Endothelial cell of umbilical vein (primary cell): ENCODE data around the gene OTOS. TPM values are rescaled to one million over a fixed set of nuclear protein-coding genes. Genes with fewer than 3 reads are reported as not detected.

Experiments
- BruUV-seq: library from RNA; stranded (reverse); fragments of 400-500 nt; replicated peaks from 2 replicates; lab custom pipeline; 2021; lab: Mats Ljungman, UMichigan
- CTCF ChIA-PET: fragments of 300-600, 350-600 bp; sonication (Branson Sonifier 250); formaldehyde crosslinking; loops from one replicate; lab custom pipeline; 2021; ENCODE audit warnings: antibody characterized with exemption, inconsistent platforms; lab: Charles Lee
- POLR2A ChIA-PET: fragments of 300-600, 350-600 bp; sonication (Branson Sonifier 250); formaldehyde crosslinking; loops from one replicate; lab custom pipeline; 2021; ENCODE audit warnings: antibody characterized with exemption, inconsistent platforms; lab: Charles Lee
- DNase-seq: peaks from one replicate; pipeline ENCODE4 v3.0.0-alpha.2; 2011; ENCODE audit warnings: low read depth, low spot score
- FAIRE-seq: peaks from 2 replicates; lab custom pipeline; 2011; peaks lifted over from hg19 to GRCh38; lab: Jason Lieb, UNC
- H2AFZ ChIP-seq: 2 replicates; pipeline ENCODE4 v1.6.0; 2012; ENCODE audit warnings: low read depth, low read length, control low read depth, inconsistent platforms
- H3K27ac ChIP-seq: 2 replicates; pipeline ENCODE4 v1.5.1; 2011; ENCODE audit warnings: low read depth, mild to moderate bottlenecking, control low read depth, low read length, moderate library complexity; ENCODE audit not compliant: insufficient read depth
- H3K27me3 ChIP-seq, 2 experiments: 2 replicates each; pipeline versions ENCODE4 v1.6.0 to v1.6.1; 2011; ENCODE audit warnings: low read length in 2 of 2, mixed read lengths in 1 of 2; ENCODE audit not compliant: control insufficient read depth in 2 of 2, insufficient read depth in 2 of 2
- H3K36me3 ChIP-seq, 2 experiments: 2 replicates in 1 of 2; 3 replicates in 1 of 2; pipeline ENCODE4 v1.5.1; 2011; ENCODE audit warnings: low read length in 2 of 2, mild to moderate bottlenecking in 1 of 2, moderate library complexity in 1 of 2; ENCODE audit not compliant: control insufficient read depth in 2 of 2, insufficient read depth in 2 of 2; ENCODE audit errors: extremely low read depth in 1 of 2
- H3K4me1 ChIP-seq: 3 replicates; pipeline ENCODE4 v1.5.1; 2011; ENCODE audit warnings: mild to moderate bottlenecking, low read length; ENCODE audit not compliant: control insufficient read depth, insufficient read depth; ENCODE audit errors: extremely low read depth
- H3K4me2 ChIP-seq: 2 replicates; pipeline ENCODE4 v1.6.1; 2011; ENCODE audit warnings: low read length, control low read depth, mixed read lengths; ENCODE audit not compliant: insufficient read depth
- H3K4me3 ChIP-seq, 3 experiments: fragments of 200-600 bp in 1 of 3; sonication (generic), shearing (Covaris generic) in 1 of 3; replicated peaks in 1 of 3; 2 replicates each; pipeline ENCODE4 v1.5.1; 2011 to 2016; ENCODE audit warnings: control low read depth in 3 of 3, low read length in 3 of 3, mild to moderate bottlenecking in 2 of 3, inconsistent platforms in 1 of 3, low read depth in 1 of 3, moderate library complexity in 1 of 3; ENCODE audit not compliant: insufficient read depth in 1 of 3
- H3K79me2 ChIP-seq: 2 replicates; pipeline ENCODE4 v1.6.0; 2012; ENCODE audit warnings: low read length, inconsistent platforms; ENCODE audit not compliant: control insufficient read depth, insufficient read depth
- H3K9ac ChIP-seq: replicated peaks from 2 replicates; pipeline ENCODE3; 2011; ENCODE audit warnings: low read length, control low read depth; ENCODE audit not compliant: insufficient read depth; ENCODE audit errors: extremely low read depth
- H3K9me1 ChIP-seq: replicated peaks from 3 replicates; pipeline ENCODE4 v1.6.0; 2011; ENCODE audit warnings: mild to moderate bottlenecking, low read length; ENCODE audit not compliant: control insufficient read depth, insufficient read depth; ENCODE audit errors: extremely low read depth
- H3K9me3 ChIP-seq: replicated peaks from 2 replicates; pipeline ENCODE4 v1.5.1; 2012; ENCODE audit warnings: low read length, inconsistent platforms; ENCODE audit not compliant: control insufficient read depth, insufficient read depth
- H4K20me1 ChIP-seq: replicated peaks from 2 replicates; pipeline ENCODE3; 2011; ENCODE audit warnings: mild to moderate bottlenecking, low read length; ENCODE audit not compliant: control insufficient read depth, insufficient read depth; ENCODE audit errors: extremely low read depth
- EZH2 ChIP-seq: IDR thresholded peaks from 2 replicates; pipeline ENCODE4 v1.6.1; 2012; ENCODE audit warnings: borderline replicate concordance, low read depth, mild to moderate bottlenecking, moderate library complexity, low read length, inconsistent platforms; ENCODE audit not compliant: severe bottlenecking
- FOS ChIP-seq: IDR thresholded peaks from 2 replicates; pipeline ENCODE4 v1.6.1; 2011; ENCODE audit warnings: mild to moderate bottlenecking, low read length, moderate library complexity, borderline replicate concordance; ENCODE audit not compliant: insufficient read depth
- GATA2 ChIP-seq: IDR thresholded peaks from 2 replicates; pipeline ENCODE4 v1.7.0; 2011; ENCODE audit warnings: low read depth, mild to moderate bottlenecking, moderate library complexity, mixed read lengths, low read length; ENCODE audit not compliant: insufficient read length, insufficient read depth
- JUN ChIP-seq: IDR thresholded peaks from 2 replicates; pipeline ENCODE4 v1.6.1; 2011; ENCODE audit warnings: borderline replicate concordance, low read depth; ENCODE audit not compliant: insufficient read length, insufficient read depth
- MYC ChIP-seq: IDR thresholded peaks from one replicate; pipeline ENCODE4 v1.6.1; 2011; ENCODE audit warnings: mild to moderate bottlenecking, low read depth, low read length
- POLR2A ChIP-seq: IDR thresholded peaks from 2 replicates; pipeline ENCODE4 v1.6.1; 2012; ENCODE audit warnings: low read depth, mild to moderate bottlenecking, control low read depth, low read length
- POLR2AphosphoS5 ChIP-seq: IDR thresholded peaks from 2 replicates; pipeline ENCODE4 v1.6.1; 2012; ENCODE audit warnings: low read depth, mild to moderate bottlenecking, control low read depth, low read length, moderate library complexity; ENCODE audit not compliant: insufficient read depth
- dilution Hi-C: fragments of 300-500 bp; cut with MboI; formaldehyde crosslinking; loops from one replicate; pipeline ENCODE4 v1.15.0; 2019; ENCODE audit warnings: low sequenced_read_pairs; ENCODE audit not compliant: extremely low pct_ligation_motif_present
- intact Hi-C: fragments of 100-400 bp; cut with micrococcal nuclease; formaldehyde crosslinking; loops from one replicate; pipeline ENCODE4 v1.10.0; 2022
- polyA plus RNA-seq, 4 experiments: library from polyadenylated mRNA; depleted of rRNA in 3 of 4; stranded (reverse) in 3 of 4; unstranded in 1 of 4; fragments of >200 nt; gene quantifications; 2 replicates each; pipeline versions ENCODE4 v1.2.1 to v1.2.3, GENCODE V29; 2011 to 2012; ENCODE audit warnings: missing spikeins in 1 of 4
- total RNA-seq: library from RNA; stranded (reverse); gene quantifications from 2 replicates; pipeline ENCODE4 v1.2.3, GENCODE V29; 2021
- TF ChIP-seq, protein P1 (sequence below), 2 donors: IDR thresholded peaks; 1 replicate in 1 of 2; 2 replicates in 1 of 2; pipeline ENCODE4 v1.5.1; 2011; ENCODE audit warnings: low read length in 2 of 2, mild to moderate bottlenecking in 2 of 2, moderate library complexity in 2 of 2, control low read depth in 1 of 2, inconsistent platforms in 1 of 2, low read depth in 1 of 2; ENCODE audit not compliant: insufficient read depth in 1 of 2; ENCODE audit errors: extremely low read depth in 1 of 2
- TF ChIP-seq, protein P2 (sequence below): IDR thresholded peaks from 2 replicates; pipeline ENCODE4 v1.6.1; 2011; ENCODE audit not compliant: insufficient read depth, insufficient read length

Gene OTOS
- total and polyA plus RNA-seq, 2 donors (not counting 3 experiments of a cell fraction or from before 2014, with no cell fraction given) = not detected

DNA sequence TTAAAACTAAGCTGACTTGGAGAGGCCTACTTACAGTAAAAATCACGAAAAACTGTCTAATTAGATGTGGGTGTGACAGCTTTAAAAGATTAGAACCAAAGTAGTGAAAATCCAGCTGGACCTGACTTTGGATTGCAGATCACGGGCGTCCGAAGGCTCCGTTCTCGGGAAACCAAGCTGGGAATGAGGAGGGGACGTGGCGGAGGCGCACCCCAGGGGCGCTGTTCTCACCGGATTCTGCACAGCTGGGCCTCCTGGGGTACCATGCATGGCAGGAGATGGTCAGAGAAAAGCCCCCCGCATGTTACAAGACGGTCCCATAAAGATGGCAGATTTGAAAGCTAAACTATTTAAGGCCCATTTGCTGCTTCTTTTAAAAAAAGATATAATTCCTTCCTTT lies 5.0 kb upstream of the OTOS start:
- intact Hi-C loops (loop anchor here (10.0 kb wide), 1 partner anchor 211 kb away; no protein-coding TSS in a partner anchor), dilution Hi-C loops (no loop called here)
- no peaks in the 10 kb centered on the region for H3K27me3 ChIP-seq
- no peaks in the 10 kb centered on the region for H4K20me1 ChIP-seq
- H2AFZ ChIP-seq = no peak overlapping the region
- CTCF ChIA-PET = interaction anchor here (0.7 to 5.7 kb wide), 6 partner anchors 82 to 1001 kb away, joined by 3 to 199 read pairs (median 4); no protein-coding TSS in a partner anchor
- H3K9me3 ChIP-seq = no peaks in the 10 kb centered on the region
- TF ChIP-seq, protein P1, sequence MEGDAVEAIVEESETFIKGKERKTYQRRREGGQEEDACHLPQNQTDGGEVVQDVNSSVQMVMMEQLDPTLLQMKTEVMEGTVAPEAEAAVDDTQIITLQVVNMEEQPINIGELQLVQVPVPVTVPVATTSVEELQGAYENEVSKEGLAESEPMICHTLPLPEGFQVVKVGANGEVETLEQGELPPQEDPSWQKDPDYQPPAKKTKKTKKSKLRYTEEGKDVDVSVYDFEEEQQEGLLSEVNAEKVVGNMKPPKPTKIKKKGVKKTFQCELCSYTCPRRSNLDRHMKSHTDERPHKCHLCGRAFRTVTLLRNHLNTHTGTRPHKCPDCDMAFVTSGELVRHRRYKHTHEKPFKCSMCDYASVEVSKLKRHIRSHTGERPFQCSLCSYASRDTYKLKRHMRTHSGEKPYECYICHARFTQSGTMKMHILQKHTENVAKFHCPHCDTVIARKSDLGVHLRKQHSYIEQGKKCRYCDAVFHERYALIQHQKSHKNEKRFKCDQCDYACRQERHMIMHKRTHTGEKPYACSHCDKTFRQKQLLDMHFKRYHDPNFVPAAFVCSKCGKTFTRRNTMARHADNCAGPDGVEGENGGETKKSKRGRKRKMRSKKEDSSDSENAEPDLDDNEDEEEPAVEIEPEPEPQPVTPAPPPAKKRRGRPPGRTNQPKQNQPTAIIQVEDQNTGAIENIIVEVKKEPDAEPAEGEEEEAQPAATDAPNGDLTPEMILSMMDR (IDR thresholded peaks at IDR 0.05; ENCODE audit: extremely low read depth in 1 of 2, insufficient read depth in 1 of 2, low read depth in 1 of 2, low read length in 2 of 2) = no peak
- TF ChIP-seq, protein P2, sequence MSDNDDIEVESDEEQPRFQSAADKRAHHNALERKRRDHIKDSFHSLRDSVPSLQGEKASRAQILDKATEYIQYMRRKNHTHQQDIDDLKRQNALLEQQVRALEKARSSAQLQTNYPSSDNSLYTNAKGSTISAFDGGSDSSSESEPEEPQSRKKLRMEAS = no peak
- TF ChIP-seq GATA2 = no peak
- no peak for TF ChIP-seq FOS
- TF ChIP-seq POLR2A = no peak
- TF ChIP-seq EZH2 = no peak
- TF ChIP-seq JUN = no peak
- no peak for TF ChIP-seq MYC
- TF ChIP-seq POLR2AphosphoS5 = no peak
- no peak overlapping the region for H3K4me3 ChIP-seq
- H3K4me2 ChIP-seq = no peak overlapping the region
- POLR2A ChIA-PET = no interaction called here
- H3K79me2 ChIP-seq = no peaks in the 10 kb centered on the region
- no TSS peak for BruUV-seq
- H3K4me1 ChIP-seq = no peaks in the 10 kb centered on the region
- no peak overlapping the region for H3K27ac ChIP-seq
- DNase-seq = no peak
- no peaks in the 10 kb centered on the region for H3K9me1 ChIP-seq
- FAIRE-seq = no peak
- no peaks in the 10 kb centered on the region for H3K36me3 ChIP-seq
- H3K9ac ChIP-seq = no peak overlapping the region
